Tibial artery (tissue), 4 donors: ENCODE results near the gene LYZL6.

ENCODE experiments used
- DNase-seq, 2 donors: peaks; one replicate each; pipeline ENCODE4 v3.0.0-alpha.2; 2019
- H3K27ac ChIP-seq, 2 donors: fragments of 200-600 bp; sonication (generic) in 1 of 2; 1 replicate in 1 of 2; 2 replicates in 1 of 2; pipeline ENCODE4 v1.5.1; 2018 to 2019; ENCODE audit warnings: mild to moderate bottlenecking in 1 of 2
- H3K27me3 ChIP-seq, 2 donors: fragments of 200-600 bp; sonication (generic) in 1 of 2; one replicate each; pipeline versions ENCODE4 v1.5.1 to v1.6.0; 2016 to 2019
- H3K36me3 ChIP-seq, 3 donors: fragments of 200-600 bp; sonication (generic) in 2 of 3; one replicate each; pipeline ENCODE4 v1.5.1; 2016 to 2019; ENCODE audit warnings: mild to moderate bottlenecking in 2 of 3
- H3K4me1 ChIP-seq, 4 donors: fragments of 200-600 bp; sonication (generic) in 2 of 4; 1 replicate in 3 of 4; 2 replicates in 1 of 4; pipeline ENCODE4 v1.5.1; 2016 to 2019
- H3K4me3 ChIP-seq, 2 donors: fragments of 200-600 bp; sonication (generic) in 1 of 2; 1 replicate in 1 of 2; 2 replicates in 1 of 2; pipeline ENCODE4 v1.5.1; 2018 to 2019; ENCODE audit warnings: mild to moderate bottlenecking in 2 of 2
- H3K9me3 ChIP-seq, 3 donors: fragments of 200-600 bp; sonication (generic) in 1 of 3; one replicate each; pipeline ENCODE4 v1.5.1; 2016 to 2019
- intact Hi-C: fragments of 100-400 bp; cut with DNase I; formaldehyde crosslinking; loops from one replicate; pipeline ENCODE4 v1.15.0; 2023; ENCODE audit warnings: low total_unique reads
- TF ChIP-seq, protein P1 (sequence below), 2 experiments: fragments of 200-600 bp in 1 of 2; fragments of 450-650 bp in 1 of 2; IDR thresholded peaks; one replicate each; pipeline ENCODE4 v1.5.1; 2017 to 2019; ENCODE audit warnings: antibody characterized with exemption in 2 of 2, mild to moderate bottlenecking in 1 of 2, moderate library complexity in 1 of 2

The LYZL6 gene

DNA sequence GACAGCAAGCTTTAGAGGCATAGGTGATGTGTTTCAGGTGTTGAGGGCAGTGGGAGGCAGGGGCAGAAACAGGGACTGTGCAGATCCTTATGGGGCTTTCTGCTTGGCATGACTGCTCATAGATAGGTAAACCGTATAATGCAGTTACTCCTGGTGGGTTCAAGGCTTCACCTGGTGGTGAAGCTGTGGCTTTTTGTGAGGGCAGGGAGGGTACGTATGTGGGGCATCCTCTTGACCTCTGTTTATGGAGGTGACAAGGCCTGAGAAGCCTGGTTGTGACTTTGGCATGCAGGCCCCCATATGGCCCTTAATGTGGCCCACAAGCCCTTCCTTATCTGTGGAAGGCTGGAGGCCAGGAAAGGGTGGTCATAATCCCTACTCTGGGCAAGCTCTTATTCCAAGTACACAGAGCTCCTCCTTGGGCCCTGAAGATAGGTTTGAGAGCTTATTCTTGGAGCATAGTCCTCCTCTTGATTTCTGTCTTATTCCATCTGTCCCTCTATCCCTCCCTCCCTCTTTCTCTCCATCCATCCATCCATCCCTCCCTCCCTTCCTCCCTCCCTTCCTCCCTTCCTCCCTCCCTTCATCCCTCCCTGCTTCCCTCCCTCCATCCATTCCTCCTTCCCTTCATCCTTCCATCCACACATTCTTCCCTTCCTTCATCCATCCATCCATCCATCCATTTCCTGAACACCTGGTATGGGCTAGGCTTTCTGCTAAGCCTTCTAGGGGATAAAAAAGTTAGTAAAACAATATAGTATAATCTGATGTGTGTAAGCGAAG, 39.1 kb upstream of the LYZL6 start:
- H3K36me3 ChIP-seq = no peaks in the 10 kb centered on the region
- DNase-seq = no peak
- intact Hi-C loops = no loop called here
- peaks cover 0 to 14% of the 10 kb centered on the region in 2 donors for H3K27me3 ChIP-seq
- H3K27ac ChIP-seq = no peak overlapping the region
- H3K4me3 ChIP-seq = no peak overlapping the region
- no peaks in the 10 kb centered on the region for H3K4me1 ChIP-seq
- no peaks in the 10 kb centered on the region for H3K9me3 ChIP-seq
- TF ChIP-seq, protein P1, sequence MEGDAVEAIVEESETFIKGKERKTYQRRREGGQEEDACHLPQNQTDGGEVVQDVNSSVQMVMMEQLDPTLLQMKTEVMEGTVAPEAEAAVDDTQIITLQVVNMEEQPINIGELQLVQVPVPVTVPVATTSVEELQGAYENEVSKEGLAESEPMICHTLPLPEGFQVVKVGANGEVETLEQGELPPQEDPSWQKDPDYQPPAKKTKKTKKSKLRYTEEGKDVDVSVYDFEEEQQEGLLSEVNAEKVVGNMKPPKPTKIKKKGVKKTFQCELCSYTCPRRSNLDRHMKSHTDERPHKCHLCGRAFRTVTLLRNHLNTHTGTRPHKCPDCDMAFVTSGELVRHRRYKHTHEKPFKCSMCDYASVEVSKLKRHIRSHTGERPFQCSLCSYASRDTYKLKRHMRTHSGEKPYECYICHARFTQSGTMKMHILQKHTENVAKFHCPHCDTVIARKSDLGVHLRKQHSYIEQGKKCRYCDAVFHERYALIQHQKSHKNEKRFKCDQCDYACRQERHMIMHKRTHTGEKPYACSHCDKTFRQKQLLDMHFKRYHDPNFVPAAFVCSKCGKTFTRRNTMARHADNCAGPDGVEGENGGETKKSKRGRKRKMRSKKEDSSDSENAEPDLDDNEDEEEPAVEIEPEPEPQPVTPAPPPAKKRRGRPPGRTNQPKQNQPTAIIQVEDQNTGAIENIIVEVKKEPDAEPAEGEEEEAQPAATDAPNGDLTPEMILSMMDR (IDR thresholded peaks at IDR 0.05) = no peak

GRCh38 chr17:35981908-35982330, 38.4 kb upstream of the LYZL6 start:
- no peaks in the 10 kb centered on the region for H3K4me1 ChIP-seq
- no peaks in the 10 kb centered on the region for H3K9me3 ChIP-seq
- H3K4me3 ChIP-seq = no peak overlapping the region
- DNase-seq = no peak
- H3K27ac ChIP-seq = no peak overlapping the region
- H3K27me3 ChIP-seq = peaks cover 0 to 14% of the 10 kb centered on the region in 2 donors
- intact Hi-C loops = no loop called here
- TF ChIP-seq, protein P1 (IDR thresholded peaks at IDR 0.05) = no peak
- no peaks in the 10 kb centered on the region for H3K36me3 ChIP-seq

- no peaks in the 10 kb centered on the region for H3K36me3 ChIP-seq
- TF ChIP-seq, protein P1 (IDR thresholded peaks at IDR 0.05) = no peak
- H3K9me3 ChIP-seq = no peaks in the 10 kb centered on the region
- no peaks in the 10 kb centered on the region for H3K4me1 ChIP-seq
- intact Hi-C loops = no loop called here
- no peak within 1 kb of the TSS for H3K27ac ChIP-seq
- peaks cover 0 to 14% of the 10 kb centered on the region in 2 donors for H3K27me3 ChIP-seq
- no peak for DNase-seq
- H3K4me3 ChIP-seq = no peak within 1 kb of the TSS
These were observed 37.7 kb upstream of the LYZL6 start, which contains the start of gene CCL16 for GRCh38 chr17:35981246-35981645. TSS of gene CCL16 (minus strand) at chr17:35981497. CDS start at chr17:35981420, 77 bp downstream.

DNA sequence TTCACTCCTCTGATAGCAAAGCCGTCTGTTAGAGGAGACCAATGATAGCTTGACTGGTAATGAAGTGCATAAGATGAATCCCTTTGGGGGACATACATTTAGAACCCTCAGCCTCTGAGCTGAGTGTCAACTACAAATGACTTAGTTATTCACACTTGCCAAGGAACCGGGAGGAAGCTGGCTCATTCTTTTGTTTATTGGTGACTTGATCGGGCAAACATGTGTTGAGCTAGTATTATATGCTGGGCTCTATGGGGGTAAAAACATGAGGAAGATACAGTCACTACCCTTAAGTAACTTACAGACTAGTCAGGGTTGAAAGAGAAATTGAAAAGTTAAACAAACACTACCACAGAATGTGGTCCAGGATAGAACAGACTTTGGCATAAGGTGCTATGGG, 34.8 kb upstream of the LYZL6 start:
- TF ChIP-seq, protein P1 (IDR thresholded peaks at IDR 0.05) = no peak
- DNase-seq = no peak
- intact Hi-C loops = loop anchor here (10.0 kb wide), 1 partner anchor 496 kb away; no protein-coding TSS in a partner anchor
- peaks cover 0 to 14% of the 10 kb centered on the region in 2 donors for H3K27me3 ChIP-seq
- no peaks in the 10 kb centered on the region for H3K4me1 ChIP-seq
- H3K4me3 ChIP-seq = no peak overlapping the region
- H3K36me3 ChIP-seq = no peaks in the 10 kb centered on the region
- H3K27ac ChIP-seq = no peak overlapping the region
- no peaks in the 10 kb centered on the region for H3K9me3 ChIP-seq

GRCh38 chr17:35977509-35977908, 34.0 kb upstream of the LYZL6 start:
- H3K27ac ChIP-seq = no peak overlapping the region
- TF ChIP-seq, protein P1 (IDR thresholded peaks at IDR 0.05) = no peak
- H3K9me3 ChIP-seq = no peaks in the 10 kb centered on the region
- peaks cover 0 to 14% of the 10 kb centered on the region in 2 donors for H3K27me3 ChIP-seq
- intact Hi-C loops = loop anchor here (10.0 kb wide), 1 partner anchor 497 kb away; no protein-coding TSS in a partner anchor
- H3K4me1 ChIP-seq = no peaks in the 10 kb centered on the region
- DNase-seq = no peak
- H3K4me3 ChIP-seq = no peak overlapping the region
- no peaks in the 10 kb centered on the region for H3K36me3 ChIP-seq
